Naive thymus-derived CD4-positive, alpha-beta T cell (primary cell): ENCODE data around the gene ADORA1. TPM values are rescaled to one million over a fixed set of nuclear protein-coding genes. Genes with fewer than 3 reads are reported as not detected.

Experiments
- ATAC-seq: fragments of 150-1000 bp; cut with Tn5 transposase; 2 replicates; pipeline ENCODE4 v1.10.0; 2021; ENCODE audit warnings: mild to moderate bottlenecking, moderate library complexity
- CTCF ChIA-PET: fragments of 350-600 bp; sonication (Branson Sonifier 250); formaldehyde crosslinking; loops from one replicate; lab custom pipeline; 2021; ENCODE audit warnings: antibody characterized with exemption; lab: Charles Lee
- POLR2A ChIA-PET: fragments of 350-600 bp; sonication (Branson Sonifier 250); formaldehyde crosslinking; loops from one replicate; lab custom pipeline; 2021; ENCODE audit warnings: antibody characterized with exemption, inconsistent platforms; lab: Charles Lee
- DNase-seq, 9 donors: peaks; one replicate each; pipeline versions ENCODE4 v3.0.0 to v3.0.0-alpha.2; 2020 to 2022; ENCODE audit warnings: mixed read lengths in 1 of 9
- H3K27ac ChIP-seq: one replicate; pipeline ENCODE4 v1.7.0; 2013; ENCODE audit warnings: mild to moderate bottlenecking, low read depth, low read length, moderate library complexity
- H3K27me3 ChIP-seq, 2 donors: one replicate each; pipeline ENCODE4 v1.7.0; 2013; ENCODE audit warnings: low read length in 2 of 2, mild to moderate bottlenecking in 2 of 2, moderate library complexity in 2 of 2; ENCODE audit not compliant: control insufficient read depth in 2 of 2, insufficient read depth in 2 of 2
- H3K36me3 ChIP-seq, 3 experiments: 1 replicate in 2 of 3; 2 replicates in 1 of 3; pipeline ENCODE4 v1.7.0; 2013; ENCODE audit warnings: low read length in 3 of 3, mild to moderate bottlenecking in 3 of 3, moderate library complexity in 1 of 3; ENCODE audit not compliant: insufficient read depth in 3 of 3, control insufficient read depth in 2 of 3
- H3K4me1 ChIP-seq, 2 donors: one replicate each; pipeline ENCODE4 v1.7.0; 2013; ENCODE audit warnings: low read length in 2 of 2, mild to moderate bottlenecking in 2 of 2, moderate library complexity in 1 of 2; ENCODE audit not compliant: control insufficient read depth in 2 of 2, insufficient read depth in 2 of 2
- H3K4me3 ChIP-seq: 2 replicates; pipeline ENCODE4 v1.7.0; 2013; ENCODE audit warnings: mild to moderate bottlenecking, low read length
- H3K9me3 ChIP-seq, 3 experiments: 1 replicate in 2 of 3; 2 replicates in 1 of 3; pipeline ENCODE4 v1.7.0; 2013; ENCODE audit warnings: low read length in 3 of 3; ENCODE audit not compliant: control insufficient read depth in 2 of 3
- H3K27ac Mint-ChIP-seq, 9 donors: one replicate each; pipeline ENCODE4 v1.8.0; 2020 to 2022; ENCODE audit warnings: mixed read lengths in 9 of 9, mild to moderate bottlenecking in 8 of 9, moderate library complexity in 5 of 9, inconsistent platforms in 2 of 9
- H3K27me3 Mint-ChIP-seq, 5 donors: one replicate each; pipeline ENCODE4 v1.8.0; 2021 to 2022; ENCODE audit warnings: mixed read lengths in 5 of 5, mild to moderate bottlenecking in 1 of 5
- H3K36me3 Mint-ChIP-seq, 5 donors: one replicate each; pipeline ENCODE4 v1.8.0; 2020 to 2022; ENCODE audit warnings: mixed read lengths in 5 of 5, mild to moderate bottlenecking in 3 of 5, inconsistent platforms in 1 of 5
- H3K4me1 Mint-ChIP-seq, 7 donors: one replicate each; pipeline ENCODE4 v1.8.0; 2020 to 2022; ENCODE audit warnings: mixed read lengths in 7 of 7, mild to moderate bottlenecking in 3 of 7, inconsistent platforms in 1 of 7
- H3K4me3 Mint-ChIP-seq, 10 donors: one replicate each; pipeline ENCODE4 v1.8.0; 2020 to 2022; ENCODE audit warnings: mild to moderate bottlenecking in 10 of 10, mixed read lengths in 10 of 10, moderate library complexity in 6 of 10, inconsistent platforms in 2 of 10
- H3K9me3 Mint-ChIP-seq, 11 donors: one replicate each; pipeline ENCODE4 v1.8.0; 2020 to 2022; ENCODE audit warnings: mixed read lengths in 11 of 11, mild to moderate bottlenecking in 4 of 11, inconsistent platforms in 1 of 11, moderate library complexity in 1 of 11
- intact Hi-C, 2 donors: fragments of 100-400 bp; cut with micrococcal nuclease; formaldehyde crosslinking; loops; one replicate each; pipeline ENCODE4 v1.15.1; 2023
- polyA plus RNA-seq, 2 donors: library from polyadenylated mRNA; unstranded; fragments of 300-500 nt; fragmentation: Illumina TruSeq; gene quantifications; one replicate each; pipeline ENCODE4 v1.2.3, GENCODE V29; 2021
- total RNA-seq, 6 experiments: library from RNA in 5 of 6; stranded (reverse) in 5 of 6; gene quantifications; 1 replicate in 5 of 6; 2 replicates in 1 of 6; pipeline ENCODE4 v1.2.3 and lab custom pipeline; 2021 to 2026

Gene ADORA1
- total and polyA plus RNA-seq, 7 experiments from 2014 or later: 0.44 TPM; not detected in 6

- ATAC-seq (no peak), DNase-seq (no peak)
- no peaks in the 10 kb centered on the region for H3K27me3 ChIP-seq
- peaks cover 0 to 4% (median 0%) of the 10 kb centered on the region in 7 donors for H3K4me1 Mint-ChIP-seq
- no peak overlapping the region for H3K4me3 Mint-ChIP-seq
- H3K27ac ChIP-seq: no peak overlapping the region
- no peaks in the 10 kb centered on the region for H3K27me3 Mint-ChIP-seq
- H3K27ac Mint-ChIP-seq: no peak overlapping the region
- H3K36me3 Mint-ChIP-seq: no peaks in the 10 kb centered on the region
- intact Hi-C loops: loop anchor here in 1 of 2 donors (1.0 kb wide), 1 partner anchor 132 kb away; no protein-coding TSS in a partner anchor
- H3K9me3 Mint-ChIP-seq: no peaks in the 10 kb centered on the region
- H3K4me3 ChIP-seq: no peak overlapping the region
- H3K4me1 ChIP-seq: no peaks in the 10 kb centered on the region
- ChIA-PET POLR2A (no interaction called here), CTCF (interaction anchor here (1.0 kb wide), 1 partner anchor 132 kb away, joined by 4 read pairs; no protein-coding TSS in a partner anchor)
- no peaks in the 10 kb centered on the region for H3K36me3 ChIP-seq
- H3K9me3 ChIP-seq: no peaks in the 10 kb centered on the region
These were observed 44.0 kb downstream of the ADORA1 start for GRCh38 chr1:203171341-203172183.

GRCh38 chr1:203172184-203173010 is 44.9 kb downstream of the ADORA1 start:
- no peaks in the 10 kb centered on the region for H3K36me3 Mint-ChIP-seq
- intact Hi-C loops: loop anchor here in 1 of 2 donors (1.0 kb wide), 1 partner anchor 133 kb away; no protein-coding TSS in a partner anchor
- peaks cover 0 to 4% (median 0%) of the 10 kb centered on the region in 7 donors for H3K4me1 Mint-ChIP-seq
- no peak overlapping the region for H3K27ac Mint-ChIP-seq
- DNase-seq: peak in 6 of 9 donors; percentile 13 to 58 (median 32)
- no peak overlapping the region for H3K4me3 ChIP-seq
- no peak overlapping the region for H3K4me3 Mint-ChIP-seq
- H3K27me3 ChIP-seq: no peaks in the 10 kb centered on the region
- ChIA-PET POLR2A (no interaction called here), CTCF (interaction anchor here (1.0 kb wide), 1 partner anchor 133 kb away, joined by 4 read pairs; no protein-coding TSS in a partner anchor)
- no peaks in the 10 kb centered on the region for H3K4me1 ChIP-seq
- ATAC-seq: no peak
- H3K9me3 Mint-ChIP-seq: no peaks in the 10 kb centered on the region
- no peaks in the 10 kb centered on the region for H3K36me3 ChIP-seq
- H3K27me3 Mint-ChIP-seq: no peaks in the 10 kb centered on the region
- H3K9me3 ChIP-seq: no peaks in the 10 kb centered on the region
- no peak overlapping the region for H3K27ac ChIP-seq

GRCh38 chr1:203173011-203173555 is 45.6 kb downstream of the ADORA1 start:
- Histone ChIP-seq H3K27me3 (no peaks in the 10 kb centered on the region), H3K4me1 (no peaks in the 10 kb centered on the region), H3K9me3 (no peaks in the 10 kb centered on the region), H3K4me3 (no peak overlapping the region), H3K36me3 (no peaks in the 10 kb centered on the region), H3K27ac (no peak overlapping the region)
- ChIA-PET POLR2A (no interaction called here), CTCF (interaction anchor here (0.8 kb wide), 1 partner anchor 9 kb away, joined by 3 read pairs; no protein-coding TSS in a partner anchor)
- Mint-ChIP-seq H3K36me3 (no peaks in the 10 kb centered on the region), H3K27me3 (no peaks in the 10 kb centered on the region), H3K4me1 (peaks cover 0 to 4% (median 0%) of the 10 kb centered on the region in 7 donors), H3K27ac (no peak overlapping the region), H3K9me3 (no peaks in the 10 kb centered on the region), H3K4me3 (no peak overlapping the region)
- intact Hi-C loops: no loop called here
- no peak for ATAC-seq
- no peak for DNase-seq

- no peak for ATAC-seq
- POLR2A ChIA-PET: no interaction called here
These were observed 46.0 kb downstream of the ADORA1 start for GRCh38 chr1:203173566-203173965.

GRCh38 chr1:203174324-203174985 is 46.9 kb downstream of the ADORA1 start:
- ATAC-seq (no peak), DNase-seq (no peak)
- intact Hi-C loops: no loop called here
- H3K4me3 Mint-ChIP-seq: no peak overlapping the region
- Histone ChIP-seq H3K27me3 (no peaks in the 10 kb centered on the region), H3K27ac (no peak overlapping the region), H3K4me1 (no peaks in the 10 kb centered on the region), H3K36me3 (no peaks in the 10 kb centered on the region), H3K4me3 (no peak overlapping the region), H3K9me3 (no peaks in the 10 kb centered on the region)
- H3K36me3 Mint-ChIP-seq: no peaks in the 10 kb centered on the region
- H3K9me3 Mint-ChIP-seq: no peaks in the 10 kb centered on the region
- POLR2A ChIA-PET: no interaction called here
- no peaks in the 10 kb centered on the region for H3K27me3 Mint-ChIP-seq
- H3K27ac Mint-ChIP-seq: peak overlapping the region in 1 of 9 donors; percentile 76
- peaks cover 0 to 4% (median 0%) of the 10 kb centered on the region in 7 donors for H3K4me1 Mint-ChIP-seq
- CTCF ChIA-PET: interaction anchor here (1.1 kb wide), 1 partner anchor 45 kb away, joined by 3 read pairs; no protein-coding TSS in a partner anchor

More at GRCh38 chr1:203173566-203173965, 46.0 kb downstream of the ADORA1 start:
- no peak overlapping the region for H3K27ac Mint-ChIP-seq
- intact Hi-C loops: no loop called here
- H3K27me3 ChIP-seq: no peaks in the 10 kb centered on the region
- no peaks in the 10 kb centered on the region for H3K9me3 Mint-ChIP-seq
- CTCF ChIA-PET: interaction anchor here (0.8 kb wide), 1 partner anchor 9 kb away, joined by 3 read pairs; no protein-coding TSS in a partner anchor
- H3K9me3 ChIP-seq: no peaks in the 10 kb centered on the region
- DNase-seq: no peak
- H3K4me3 Mint-ChIP-seq: no peak overlapping the region
- H3K27ac ChIP-seq: no peak overlapping the region
- H3K4me3 ChIP-seq: no peak overlapping the region
- no peaks in the 10 kb centered on the region for H3K36me3 Mint-ChIP-seq
- H3K4me1 ChIP-seq: no peaks in the 10 kb centered on the region
- no peaks in the 10 kb centered on the region for H3K27me3 Mint-ChIP-seq
- peaks cover 0 to 4% (median 0%) of the 10 kb centered on the region in 7 donors for H3K4me1 Mint-ChIP-seq
- no peaks in the 10 kb centered on the region for H3K36me3 ChIP-seq
